Thyroid gland (tissue), 4 donors: ENCODE results near the gene XG. TPM values are rescaled to one million over a fixed set of nuclear protein-coding genes. Genes with fewer than 3 reads are reported as not detected.
"Not testable (repeated sequence)": the region's sequence is repeated elsewhere in the genome, so short reads cannot be mapped to it uniquely, and the experiment has no call there.

Experiments
- DNase-seq, 2 donors: peaks; one replicate each; pipeline ENCODE4 v3.0.0-alpha.2; 2019
- H3K27ac ChIP-seq, 3 donors: fragments of 200-600 bp; sonication (generic); 1 replicate in 2 of 3; 2 replicates in 1 of 3; pipeline ENCODE4 v1.5.1; 2016 to 2019; ENCODE audit warnings: mild to moderate bottlenecking in 1 of 3, moderate library complexity in 1 of 3
- H3K27me3 ChIP-seq: fragments of 200-600 bp; sonication (generic); one replicate; pipeline ENCODE4 v1.5.1; 2019
- H3K36me3 ChIP-seq, 2 donors: fragments of 200-600 bp; sonication (generic); one replicate each; pipeline ENCODE4 v1.5.1; 2016 to 2019
- H3K4me1 ChIP-seq, 2 donors: fragments of 200-600 bp; sonication (generic); one replicate each; pipeline ENCODE4 v1.5.1; 2017 to 2019
- H3K4me3 ChIP-seq, 3 donors: fragments of 200-600 bp; sonication (generic); replicated peaks in 1 of 3; 1 replicate in 2 of 3; 2 replicates in 1 of 3; pipeline ENCODE4 v1.5.1; 2016; ENCODE audit warnings: mild to moderate bottlenecking in 1 of 3
- H3K9me3 ChIP-seq: fragments of 200-600 bp; sonication (generic); one replicate; pipeline ENCODE4 v1.5.1; 2017
- CTCF ChIP-seq, 6 experiments: fragments of 200-600 bp in 3 of 6; fragments of 450-650 bp in 3 of 6; sonication (generic) in 3 of 6; IDR thresholded peaks; one replicate each; pipeline ENCODE4 v1.5.1; 2016 to 2019; ENCODE audit warnings: antibody characterized with exemption in 6 of 6, mild to moderate bottlenecking in 2 of 6, inconsistent platforms in 1 of 6, moderate library complexity in 1 of 6
- POLR2A ChIP-seq, 2 donors: fragments of 450-650 bp; IDR thresholded peaks; one replicate each; pipeline ENCODE4 v1.6.1; 2017; ENCODE audit warnings: antibody characterized with exemption in 2 of 2, mild to moderate bottlenecking in 2 of 2, moderate library complexity in 1 of 2
- WGBS, 2 donors: methylation state at CpG; one replicate each; pipeline ENCODE4 v1.1.5; 2017; 5-methylcytosine and 5-hydroxymethylcytosine counted together
- intact Hi-C: fragments of 100-400 bp; cut with DNase I; formaldehyde crosslinking; loops from one replicate; pipeline ENCODE4 v1.15.1; 2023
- total RNA-seq, 4 donors: library from RNA; depleted of rRNA; stranded (reverse); fragments of >200 nt; gene quantifications; one replicate each; pipeline ENCODE4 v1.2.3, GENCODE V29; 2016

XG gene
- total RNA-seq, 4 donors from 2014 or later, result 0.68 to 4.7 (median 2.4) TPM

- no peak overlapping the region for H3K4me3 ChIP-seq
- no peak for TF ChIP-seq CTCF (IDR thresholded peaks at IDR 0.05)
- intact Hi-C loops, result no loop called here
- H3K9me3 ChIP-seq, result no peaks in the 10 kb centered on the region
- H3K27ac ChIP-seq, result no peak overlapping the region
- no peaks in the 10 kb centered on the region for H3K27me3 ChIP-seq
- no peaks in the 10 kb centered on the region for H3K4me1 ChIP-seq
- peaks cover 28 to 43% of the 10 kb centered on the region in 2 donors for H3K36me3 ChIP-seq
- no peak for DNase-seq
- WGBS, 2 donors, result 98 to 99% methylated on average over 10 of the region's 10 CpGs
Observed at GRCh38 chrX:2719774-2720447, 31.9 kb upstream of the XG start.

GRCh38 chrX:2723286-2723879 lies 28.5 kb upstream of the XG start:
- Histone ChIP-seq H3K27ac (no peak overlapping the region), H3K27me3 (no peaks in the 10 kb centered on the region), H3K4me3 (no peak overlapping the region), H3K4me1 (no peaks in the 10 kb centered on the region), H3K9me3 (no peaks in the 10 kb centered on the region), H3K36me3 (peaks cover 24 to 48% of the 10 kb centered on the region in 2 donors)
- TF ChIP-seq POLR2A (IDR thresholded peaks at IDR 0.05) (no peak), CTCF (IDR thresholded peaks at IDR 0.05) (no peak)
- 92 to 94% methylated on average over 20 of the region's 20 CpGs for WGBS, 2 donors
- no peak for DNase-seq
- intact Hi-C loops, result no loop called here

- DNase-seq, result peak in 1 of 2 donors; percentile 4
- H3K36me3 ChIP-seq, result peaks cover 20 to 35% of the 10 kb centered on the region in 2 donors
Observed at GRCh38 chrX:2727264-2727663, 24.6 kb upstream of the XG start.

GRCh38 chrX:2732076-2732475 lies 19.8 kb upstream of the XG start:
- TF ChIP-seq CTCF (IDR thresholded peaks at IDR 0.05) (no peak), POLR2A (IDR thresholded peaks at IDR 0.05) (no peak)
- 89% methylated on average over 9 of the region's 9 CpGs for WGBS, 2 donors
- no peaks in the 10 kb centered on the region for H3K27me3 ChIP-seq
- H3K36me3 ChIP-seq, result peaks cover 8 to 25% of the 10 kb centered on the region in 2 donors
- DNase-seq, result no peak
- H3K4me3 ChIP-seq, result no peak overlapping the region
- intact Hi-C loops, result no loop called here
- H3K9me3 ChIP-seq, result no peaks in the 10 kb centered on the region
- no peak overlapping the region for H3K27ac ChIP-seq
- H3K4me1 ChIP-seq, result no peaks in the 10 kb centered on the region

More at GRCh38 chrX:2727264-2727663, 24.6 kb upstream of the XG start:
- H3K27me3 ChIP-seq, H3K4me3 ChIP-seq, H3K9me3 ChIP-seq, H3K27ac ChIP-seq, intact Hi-C loops, H3K4me1 ChIP-seq: not testable (repeated sequence)
- 68 to 71% methylated on average over 11 of the region's 11 CpGs for WGBS, 2 donors

- H3K36me3 ChIP-seq, result peaks cover 8 to 22% of the 10 kb centered on the region in 2 donors
- intact Hi-C loops, result no loop called here
Observed at GRCh38 chrX:2732649-2733048, 19.2 kb upstream of the XG start.

More at GRCh38 chrX:2732649-2733048, 19.2 kb upstream of the XG start:
- H3K9me3 ChIP-seq, result no peaks in the 10 kb centered on the region
- TF ChIP-seq POLR2A (IDR thresholded peaks at IDR 0.05) (no peak), CTCF (IDR thresholded peaks at IDR 0.05) (no peak)
- no peaks in the 10 kb centered on the region for H3K4me1 ChIP-seq
- no peak for DNase-seq
- no peak overlapping the region for H3K27ac ChIP-seq
- no peak overlapping the region for H3K4me3 ChIP-seq
- no peaks in the 10 kb centered on the region for H3K27me3 ChIP-seq
